GM19193 (cell line): Measurements from ENCODE around the gene EPDR1.

Experiments used
- POLR2A ChIP-seq: IDR thresholded peaks from 4 replicates; pipeline ENCODE4 v1.6.1; 2011; ENCODE audit not compliant: insufficient read depth, insufficient read length; ENCODE audit errors: extremely low read depth

EPDR1 gene

DNA sequence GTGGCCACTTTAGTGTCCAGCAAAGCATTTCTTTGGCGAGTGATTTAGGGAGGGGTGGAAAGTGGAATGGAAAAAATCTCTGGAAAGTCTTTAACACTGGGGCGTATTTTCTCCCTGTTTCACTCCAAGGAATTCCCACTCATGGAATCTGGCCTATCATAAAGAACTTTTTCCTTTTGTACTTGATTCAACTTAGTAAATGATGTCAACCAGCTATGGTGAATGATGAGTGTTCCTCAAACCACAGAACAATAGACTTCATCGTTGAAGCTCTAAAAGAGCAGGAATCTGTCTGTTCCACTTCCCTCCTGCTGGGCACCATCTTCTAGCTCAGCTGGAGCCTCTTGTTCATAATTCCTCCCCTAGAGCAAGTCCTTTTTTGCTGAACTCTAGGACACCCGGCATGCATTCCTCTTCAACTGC lies 66.5 kb downstream of the EPDR1 start:
- no peak for TF ChIP-seq POLR2A

DNA sequence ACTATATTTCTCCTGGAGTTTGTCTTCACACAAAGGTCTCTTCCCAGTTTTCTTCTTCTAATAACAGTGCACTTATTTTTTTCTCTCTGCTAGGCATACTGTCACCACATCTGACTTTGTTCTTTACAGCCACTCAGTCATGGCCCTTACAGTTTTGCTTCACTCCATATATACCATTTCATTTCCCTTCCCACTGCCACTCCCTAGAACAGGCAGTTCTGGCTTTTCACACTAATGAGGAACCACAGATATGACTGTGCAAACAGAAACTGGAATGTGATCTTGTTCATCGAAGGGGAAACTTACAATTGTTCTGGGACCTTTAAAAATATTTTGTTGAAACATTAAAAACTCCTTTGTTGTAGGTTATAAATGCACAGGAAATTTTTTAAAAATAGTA lies 67.3 kb downstream of the EPDR1 start:
- TF ChIP-seq POLR2A = no peak

- TF ChIP-seq POLR2A = no peak
These were observed 68.5 kb downstream of the EPDR1 start for GRCh38 chr7:37988721-37989650.

- TF ChIP-seq POLR2A = no peak
These were observed 69.9 kb downstream of the EPDR1 start for GRCh38 chr7:37990337-37990736.

DNA sequence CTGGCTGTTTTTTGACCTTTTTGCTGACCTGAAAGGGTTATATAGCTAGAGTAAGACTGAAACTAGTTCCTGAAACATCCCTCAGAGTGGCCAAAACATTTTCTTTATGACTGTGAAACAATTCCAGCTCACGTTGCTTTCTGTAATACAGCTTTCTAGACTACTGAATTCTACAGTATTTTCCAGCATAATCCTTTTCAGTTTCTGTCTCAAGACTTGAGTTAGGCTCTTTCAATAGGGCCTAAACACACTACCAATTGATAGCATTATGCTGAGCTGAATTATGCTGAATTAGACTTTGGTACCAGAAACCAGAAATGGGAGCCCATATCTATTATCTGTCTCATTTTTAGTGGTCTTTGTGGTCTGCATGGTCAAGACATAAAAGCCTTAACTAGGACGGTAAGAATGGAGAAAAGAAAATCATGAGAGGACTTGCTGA lies 72.6 kb downstream of the EPDR1 start:
- no peak for TF ChIP-seq POLR2A

GRCh38 chr7:37999673-38000072 lies 79.2 kb downstream of the EPDR1 start:
- TF ChIP-seq POLR2A = no peak

DNA sequence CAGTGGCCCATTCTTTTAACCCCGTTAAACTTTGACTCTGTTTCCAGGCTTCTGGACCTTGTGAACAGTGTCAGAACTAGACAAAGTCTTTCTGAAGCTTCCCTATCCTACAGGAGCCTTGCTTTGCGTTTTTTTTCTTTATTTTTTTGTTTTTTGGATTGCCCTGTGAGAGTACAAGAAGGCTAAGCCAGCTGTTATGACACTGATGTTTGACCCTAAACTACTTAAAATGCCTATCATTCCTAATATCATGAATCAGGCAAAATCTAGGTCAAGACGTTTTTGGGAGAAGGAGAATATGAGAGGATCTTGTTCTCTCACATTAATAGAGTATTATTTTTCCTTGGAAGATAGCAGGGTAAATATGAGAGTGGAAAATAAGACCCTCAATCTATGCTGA lies 79.8 kb downstream of the EPDR1 start:
- no peak for TF ChIP-seq POLR2A
